Muscle layer of duodenum (tissue), 2 donors: Measurements from ENCODE around the gene KRT1.

Experiments used
- H3K27ac ChIP-seq: one replicate; pipeline ENCODE4 v1.7.0; 2013; ENCODE audit warnings: mild to moderate bottlenecking, low read length
- H3K27me3 ChIP-seq: one replicate; pipeline ENCODE4 v1.7.0; 2013; ENCODE audit warnings: low read depth, mild to moderate bottlenecking, control low read depth, low read length
- H3K36me3 ChIP-seq, 2 donors: one replicate each; pipeline ENCODE4 v1.7.0; 2013; ENCODE audit warnings: low read length in 2 of 2, control low read depth in 1 of 2, mild to moderate bottlenecking in 1 of 2; ENCODE audit not compliant: insufficient read depth in 2 of 2, control insufficient read depth in 1 of 2
- H3K4me1 ChIP-seq, 2 donors: one replicate each; pipeline ENCODE4 v1.7.0; 2013; ENCODE audit warnings: low read length in 2 of 2, mild to moderate bottlenecking in 2 of 2, control low read depth in 1 of 2, moderate library complexity in 1 of 2; ENCODE audit not compliant: insufficient read depth in 2 of 2, control insufficient read depth in 1 of 2
- H3K4me3 ChIP-seq, 2 donors: one replicate each; pipeline ENCODE4 v1.7.0; 2013; ENCODE audit warnings: low read length in 2 of 2, low read depth in 1 of 2, mild to moderate bottlenecking in 1 of 2
- H3K9me3 ChIP-seq, 2 donors: one replicate each; pipeline ENCODE4 v1.7.0; 2013; ENCODE audit warnings: low read length in 2 of 2, control low read depth in 1 of 2, mild to moderate bottlenecking in 1 of 2; ENCODE audit not compliant: control insufficient read depth in 1 of 2
- donor health status: healthy.

The KRT1 gene

GRCh38 chr12:52632656-52633055 is 47.6 kb downstream of the KRT1 start:
- H3K36me3 ChIP-seq, result no peaks in the 10 kb centered on the region
- H3K4me1 ChIP-seq, result no peaks in the 10 kb centered on the region
- no peaks in the 10 kb centered on the region for H3K9me3 ChIP-seq
- H3K4me3 ChIP-seq, result no peak overlapping the region
- H3K27me3 ChIP-seq, result no peaks in the 10 kb centered on the region
- H3K27ac ChIP-seq, result no peak overlapping the region

GRCh38 chr12:52631676-52632459 is 48.3 kb downstream of the KRT1 start:
- no peaks in the 10 kb centered on the region for H3K9me3 ChIP-seq
- H3K36me3 ChIP-seq, result no peaks in the 10 kb centered on the region
- H3K4me3 ChIP-seq, result no peak overlapping the region
- no peak overlapping the region for H3K27ac ChIP-seq
- no peaks in the 10 kb centered on the region for H3K27me3 ChIP-seq
- no peaks in the 10 kb centered on the region for H3K4me1 ChIP-seq

DNA sequence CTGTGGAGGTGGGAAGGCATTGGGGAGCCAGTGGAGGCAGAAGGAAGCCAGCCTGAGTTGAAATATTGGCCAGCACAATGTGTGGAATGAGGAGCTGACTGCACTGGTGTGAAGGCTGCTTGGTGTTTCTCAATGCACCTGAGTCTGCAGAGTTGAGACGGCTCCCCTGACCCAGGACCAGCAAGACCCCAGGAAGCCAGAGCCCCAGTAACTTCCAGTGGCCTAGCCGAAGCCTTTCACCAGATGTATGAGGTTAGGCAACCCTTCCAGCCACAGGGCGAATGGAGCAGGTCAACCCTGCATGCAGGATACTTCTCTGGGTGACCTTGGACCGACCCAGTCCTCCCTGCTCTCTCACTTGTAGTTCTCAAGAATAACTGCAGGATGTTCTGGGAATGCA is 48.9 kb downstream of the KRT1 start:
- no peaks in the 10 kb centered on the region for H3K36me3 ChIP-seq
- H3K4me1 ChIP-seq, result no peaks in the 10 kb centered on the region
- no peak overlapping the region for H3K4me3 ChIP-seq
- no peaks in the 10 kb centered on the region for H3K27me3 ChIP-seq
- H3K9me3 ChIP-seq, result no peaks in the 10 kb centered on the region
- H3K27ac ChIP-seq, result no peak overlapping the region

DNA sequence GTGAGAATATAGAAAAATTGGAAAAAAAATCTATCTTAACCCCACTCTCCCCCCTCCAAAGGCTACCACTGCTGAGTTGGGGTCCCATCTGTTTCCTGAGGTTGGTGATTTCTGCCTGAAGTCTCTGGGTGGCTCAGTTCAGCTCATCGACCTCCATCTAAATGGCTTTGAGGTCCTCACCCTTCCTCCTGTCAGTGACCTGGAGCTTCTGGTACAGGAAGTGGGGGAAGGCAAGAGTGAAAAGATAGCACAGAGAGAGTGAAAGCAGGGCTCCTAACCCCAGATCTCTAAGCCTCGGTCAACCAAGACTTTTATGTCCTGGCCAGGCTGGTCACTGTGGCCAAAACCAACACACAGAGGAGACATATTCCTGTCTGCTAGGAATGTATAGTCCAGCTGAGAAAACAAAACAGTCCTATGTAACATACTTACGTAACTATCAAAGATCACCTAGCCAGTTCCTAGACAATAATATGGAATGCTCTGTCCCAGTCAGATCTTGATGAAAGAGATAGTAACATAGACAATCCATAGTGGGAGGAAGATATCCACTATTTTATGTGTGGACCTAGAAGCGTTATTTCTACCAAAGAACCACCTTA is 49.5 kb downstream of the KRT1 start:
- Histone ChIP-seq H3K4me1 (no peaks in the 10 kb centered on the region), H3K4me3 (no peak overlapping the region), H3K36me3 (no peaks in the 10 kb centered on the region), H3K27me3 (no peaks in the 10 kb centered on the region), H3K9me3 (no peaks in the 10 kb centered on the region), H3K27ac (no peak overlapping the region)

DNA sequence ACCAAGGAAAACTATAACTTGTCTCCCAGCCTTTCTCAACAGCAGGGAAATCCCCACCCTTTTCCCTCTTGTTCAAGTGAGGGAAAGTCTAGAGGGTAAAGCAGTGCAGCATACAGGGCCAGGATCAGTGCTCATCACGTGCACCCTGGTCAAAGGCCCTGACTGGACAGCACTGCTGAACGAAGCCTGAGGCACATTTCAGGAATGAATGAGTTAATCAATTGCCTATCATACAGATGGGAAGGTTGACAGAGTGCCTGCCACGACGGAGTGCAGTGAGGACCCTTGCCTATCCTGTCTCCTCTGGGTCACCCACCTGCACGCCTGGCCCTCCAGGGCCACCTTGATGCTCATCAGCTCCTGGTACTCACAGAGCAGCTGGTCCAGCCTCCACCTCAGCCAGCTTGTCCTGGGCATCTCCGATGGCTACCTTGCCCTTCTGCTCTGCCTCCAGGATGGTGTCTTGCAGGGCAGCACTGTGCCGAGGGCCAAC is 50.2 kb downstream of the KRT1 start:
- H3K27ac ChIP-seq, result no peak overlapping the region
- H3K4me1 ChIP-seq, result no peaks in the 10 kb centered on the region
- no peaks in the 10 kb centered on the region for H3K9me3 ChIP-seq
- H3K4me3 ChIP-seq, result no peak overlapping the region
- H3K36me3 ChIP-seq, result no peaks in the 10 kb centered on the region
- H3K27me3 ChIP-seq, result no peaks in the 10 kb centered on the region

- Histone ChIP-seq H3K27ac (no peak overlapping the region), H3K27me3 (no peaks in the 10 kb centered on the region), H3K4me3 (no peak overlapping the region), H3K36me3 (no peaks in the 10 kb centered on the region), H3K9me3 (no peaks in the 10 kb centered on the region), H3K4me1 (no peaks in the 10 kb centered on the region)
Measured at GRCh38 chr12:52629281-52630007, 50.8 kb downstream of the KRT1 start.

DNA sequence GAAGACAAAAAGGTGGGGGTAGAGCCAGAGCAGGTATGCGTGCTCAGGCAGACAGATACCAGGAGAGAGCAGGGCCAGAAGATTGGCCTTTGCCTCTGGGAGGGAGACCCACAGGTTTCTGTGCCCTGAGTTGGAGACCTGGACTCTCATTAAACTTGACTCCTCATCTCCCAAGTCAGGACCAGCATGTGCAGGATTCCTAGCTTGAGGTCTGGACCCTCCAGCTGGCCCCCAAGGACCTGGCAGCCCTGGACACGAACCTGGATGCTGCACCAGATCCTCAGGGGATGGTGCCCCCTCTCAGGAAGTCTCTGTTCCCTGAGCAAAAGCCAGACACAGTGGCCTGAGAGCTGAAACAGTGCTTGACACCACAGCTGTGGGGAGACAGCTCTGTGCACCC is 51.4 kb downstream of the KRT1 start:
- Histone ChIP-seq H3K9me3 (no peaks in the 10 kb centered on the region), H3K27ac (no peak overlapping the region), H3K4me1 (no peaks in the 10 kb centered on the region), H3K4me3 (no peak overlapping the region), H3K36me3 (no peaks in the 10 kb centered on the region), H3K27me3 (no peaks in the 10 kb centered on the region)

DNA sequence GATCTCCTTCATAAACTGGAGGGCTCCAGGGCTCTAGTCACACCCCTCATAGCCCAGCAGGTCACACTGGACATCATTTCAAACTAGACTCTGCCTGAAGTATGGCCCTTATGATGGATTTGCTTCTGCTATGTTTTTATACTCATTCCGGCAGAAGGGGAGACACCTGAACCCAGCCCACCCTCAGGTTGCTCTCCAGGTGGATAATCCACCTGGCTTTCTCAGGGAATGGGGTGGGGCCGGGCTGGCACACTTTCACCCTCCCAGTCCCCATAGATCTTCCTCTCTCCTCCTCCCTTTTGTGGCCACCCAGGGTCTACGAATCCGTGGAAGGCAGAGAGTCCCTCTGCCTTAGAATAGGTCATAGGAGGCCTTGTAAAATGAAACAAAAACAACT is 52.1 kb downstream of the KRT1 start:
- no peaks in the 10 kb centered on the region for H3K9me3 ChIP-seq
- no peaks in the 10 kb centered on the region for H3K27me3 ChIP-seq
- H3K4me1 ChIP-seq, result no peaks in the 10 kb centered on the region
- no peaks in the 10 kb centered on the region for H3K36me3 ChIP-seq
- no peak overlapping the region for H3K27ac ChIP-seq
- H3K4me3 ChIP-seq, result no peak overlapping the region

DNA sequence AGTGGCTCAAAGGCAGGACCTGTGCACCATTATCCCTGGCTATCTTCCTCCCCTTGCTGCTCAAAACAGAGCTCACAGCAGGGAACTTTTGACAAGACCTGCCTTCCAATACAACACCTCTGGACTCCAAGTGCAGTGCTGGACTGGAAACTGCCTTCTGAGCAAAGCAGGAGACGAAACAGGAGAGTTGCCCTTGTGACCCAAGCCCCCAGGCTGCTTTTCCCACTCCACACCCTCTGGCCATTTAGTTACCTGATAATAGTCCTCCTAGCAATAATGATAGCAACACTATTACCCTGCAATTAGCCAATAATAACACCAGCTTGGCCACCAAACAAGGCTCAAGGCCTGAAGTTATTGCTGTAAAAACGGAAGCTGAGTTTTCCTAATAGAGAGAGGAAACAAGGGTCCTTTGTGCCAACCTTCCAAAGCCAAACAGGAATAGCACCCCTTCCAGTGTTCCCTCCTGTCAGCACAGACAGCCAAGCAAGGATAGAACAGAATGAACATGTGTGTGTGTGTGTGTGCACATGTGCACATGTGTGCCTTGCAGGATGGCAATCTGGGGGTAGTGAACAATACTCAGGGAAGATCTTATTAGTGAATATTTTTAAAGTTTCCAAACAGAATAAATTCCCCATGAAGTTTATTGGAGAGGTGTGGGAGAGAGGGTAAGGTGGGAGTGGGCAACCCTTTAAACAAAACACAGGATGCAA is 52.7 kb downstream of the KRT1 start:
- no peaks in the 10 kb centered on the region for H3K27me3 ChIP-seq
- no peaks in the 10 kb centered on the region for H3K9me3 ChIP-seq
- H3K4me1 ChIP-seq, result no peaks in the 10 kb centered on the region
- H3K4me3 ChIP-seq, result no peak overlapping the region
- H3K27ac ChIP-seq, result no peak overlapping the region
- no peaks in the 10 kb centered on the region for H3K36me3 ChIP-seq
